A673 (cell line): ENCODE measurements around the gene IGLL1. TPM values are rescaled to one million over a fixed set of nuclear protein-coding genes. Genes with fewer than 3 reads are reported as not detected.

Experiments used
- BruUV-seq: library from RNA; stranded (reverse); fragments of 400-500 nt; replicated peaks from 2 replicates; lab custom pipeline; 2021; lab: Mats Ljungman, UMichigan
- CTCF ChIA-PET: fragments of 300-600 bp; sonication (Branson Sonifier 250); formaldehyde crosslinking; loops from one replicate; lab custom pipeline; 2022; ENCODE audit warnings: antibody characterized with exemption; lab: Charles Lee
- POLR2A ChIA-PET: fragments of 300-600 bp; sonication (Branson Sonifier 250); formaldehyde crosslinking; loops from one replicate; lab custom pipeline; 2022; ENCODE audit warnings: antibody characterized with exemption; ENCODE audit not compliant: low non-redundant PET; lab: Charles Lee
- DNase-seq: peaks from one replicate; pipeline ENCODE4 v3.0.0-alpha.2; 2015; ENCODE audit warnings: low spot score
- H3K27ac ChIP-seq: fragments of 200-600 bp; sonication (generic); 2 replicates; pipeline ENCODE4 v1.5.1; 2016; ENCODE audit warnings: mixed run types, low read depth, mild to moderate bottlenecking, mixed read lengths, antibody characterized with exemption, low read length; ENCODE audit not compliant: poor library complexity, severe bottlenecking
- H3K27me3 ChIP-seq: fragments of 200-600 bp; sonication (generic); replicated peaks from 2 replicates; pipeline ENCODE4 v1.6.1; 2017; ENCODE audit warnings: mixed run types, low read depth, mild to moderate bottlenecking, mixed read lengths, antibody characterized with exemption, low read length; ENCODE audit not compliant: insufficient read depth, poor library complexity
- H3K36me3 ChIP-seq: fragments of 200-600 bp; sonication (generic); 2 replicates; pipeline ENCODE4 v1.6.1; 2016; ENCODE audit warnings: mixed run types, mild to moderate bottlenecking, mixed read lengths, antibody characterized with exemption, low read length; ENCODE audit not compliant: insufficient read depth, poor library complexity, severe bottlenecking
- H3K4me1 ChIP-seq: fragments of 200-600 bp; sonication (generic); 2 replicates; pipeline ENCODE4 v1.6.1; 2017; ENCODE audit warnings: mixed run types, mild to moderate bottlenecking, mixed read lengths, antibody characterized with exemption, low read length; ENCODE audit not compliant: insufficient read depth, poor library complexity, severe bottlenecking
- H3K4me3 ChIP-seq: fragments of 200-600 bp; sonication (generic); 2 replicates; pipeline ENCODE4 v1.5.1; 2016; ENCODE audit warnings: low read depth, mixed run types, mild to moderate bottlenecking, mixed read lengths, low read length; ENCODE audit not compliant: poor library complexity, severe bottlenecking
- H3K9me3 ChIP-seq: fragments of 200-600 bp; sonication (generic); 2 replicates; pipeline ENCODE4 v1.6.1; 2016; ENCODE audit warnings: mixed run types, low read depth, mild to moderate bottlenecking, mixed read lengths, antibody characterized with exemption, low read length; ENCODE audit not compliant: poor library complexity, severe bottlenecking
- CTCF ChIP-seq: fragments of 300-800, 200-600 bp; sonication (generic); conservative IDR thresholded peaks from 2 replicates; pipeline ENCODE4 v1.5.1; 2017; ENCODE audit warnings: low read depth, mild to moderate bottlenecking, antibody characterized with exemption, low read length, moderate library complexity, mixed read lengths
- EZH2 ChIP-seq: fragments of 200-600 bp; sonication (generic); IDR thresholded peaks from 2 replicates; pipeline ENCODE4 v1.6.1; 2017; ENCODE audit warnings: borderline replicate concordance, low read depth, mild to moderate bottlenecking, mixed read lengths, antibody characterized with exemption, low read length; ENCODE audit not compliant: poor library complexity, severe bottlenecking
- intact Hi-C: fragments of 100-400 bp; cut with micrococcal nuclease; formaldehyde crosslinking; loops from one replicate; pipeline ENCODE4 v1.10.0; 2022; ENCODE audit not compliant: unreplicated experiment
- total RNA-seq: library from RNA; stranded (reverse); gene quantifications from 2 replicates; pipeline ENCODE4 v1.2.3, GENCODE V29; 2021

Gene IGLL1
- total RNA-seq, 1 experiment from 2014 or later = not detected

GRCh38 chr22:23569291-23569690 is 10.8 kb downstream of the IGLL1 start:
- intact Hi-C loops = no loop called here
- no peak for DNase-seq
- peaks cover 13% of the 10 kb centered on the region for H3K27me3 ChIP-seq
- no peaks in the 10 kb centered on the region for H3K9me3 ChIP-seq
- POLR2A ChIA-PET = no interaction called here
- no peak overlapping the region for H3K27ac ChIP-seq
- H3K4me1 ChIP-seq = peaks cover 5% of the 10 kb centered on the region
- H3K4me3 ChIP-seq = no peak overlapping the region
- CTCF ChIA-PET = no interaction called here
- TF ChIP-seq EZH2 = no peak
- TF ChIP-seq CTCF = no peak
- H3K36me3 ChIP-seq = no peaks in the 10 kb centered on the region
- BruUV-seq = no TSS peak

- no TSS peak for BruUV-seq
- ChIA-PET POLR2A (no interaction called here), CTCF (no interaction called here)
- Histone ChIP-seq H3K27me3 (peaks cover 14% of the 10 kb centered on the region), H3K9me3 (no peaks in the 10 kb centered on the region), H3K27ac (no peak overlapping the region), H3K4me3 (peak overlapping the region; percentile 44), H3K4me1 (peaks cover 5% of the 10 kb centered on the region), H3K36me3 (no peaks in the 10 kb centered on the region)
- intact Hi-C loops = no loop called here
- TF ChIP-seq EZH2 (no peak), CTCF (no peak)
- DNase-seq = no peak
Observed at GRCh38 chr22:23566705-23567475, 13.2 kb downstream of the IGLL1 start.

- peaks cover 5% of the 10 kb centered on the region for H3K4me1 ChIP-seq
- no peak for TF ChIP-seq EZH2
- TF ChIP-seq CTCF = no peak
- CTCF ChIA-PET = no interaction called here
- no TSS peak for BruUV-seq
- no peak overlapping the region for H3K27ac ChIP-seq
- H3K36me3 ChIP-seq = no peaks in the 10 kb centered on the region
- POLR2A ChIA-PET = no interaction called here
- H3K9me3 ChIP-seq = no peaks in the 10 kb centered on the region
- DNase-seq = no peak
- intact Hi-C loops = no loop called here
- peak overlapping the region; percentile 44 for H3K4me3 ChIP-seq
- peaks cover 14% of the 10 kb centered on the region for H3K27me3 ChIP-seq
Observed at GRCh38 chr22:23565915-23566704, 14.0 kb downstream of the IGLL1 start.
